SU-DHL-6 (cell line): ENCODE results near the gene FYTTD1.

ENCODE experiments used
- CTCF ChIP-seq: fragments of 200-600 bp; sonication (generic); IDR thresholded peaks from one replicate; pipeline ENCODE4 v1.5.1; 2017; ENCODE audit warnings: antibody characterized with exemption, mild to moderate bottlenecking, low read length, moderate library complexity; ENCODE audit not compliant: insufficient read depth, poor library complexity, severe bottlenecking
- EZH2phosphoT487 ChIP-seq: fragments of 200-600 bp; sonication (generic), shearing (Covaris generic); conservative IDR thresholded peaks from 2 replicates; pipeline ENCODE4 v1.6.1; 2018; ENCODE audit warnings: mild to moderate bottlenecking, antibody characterized with exemption, low read length, moderate library complexity, mixed read lengths

- TF ChIP-seq CTCF: no peak
- no peak for TF ChIP-seq EZH2phosphoT487
These were observed 927 bp upstream of the FYTTD1 start for GRCh38 chr3:197748597-197749314.
